HG02678 (cell line): ENCODE data around the gene ZC3H12C.

Experiments used
- ATAC-seq: cut with Tn5 transposase; IDR thresholded peaks from one replicate; pipeline ENCODE4 v1.9.1; 2021; ENCODE audit warnings: mild to moderate bottlenecking, moderate library complexity; ENCODE audit not compliant: unreplicated experiment

Gene ZC3H12C

DNA sequence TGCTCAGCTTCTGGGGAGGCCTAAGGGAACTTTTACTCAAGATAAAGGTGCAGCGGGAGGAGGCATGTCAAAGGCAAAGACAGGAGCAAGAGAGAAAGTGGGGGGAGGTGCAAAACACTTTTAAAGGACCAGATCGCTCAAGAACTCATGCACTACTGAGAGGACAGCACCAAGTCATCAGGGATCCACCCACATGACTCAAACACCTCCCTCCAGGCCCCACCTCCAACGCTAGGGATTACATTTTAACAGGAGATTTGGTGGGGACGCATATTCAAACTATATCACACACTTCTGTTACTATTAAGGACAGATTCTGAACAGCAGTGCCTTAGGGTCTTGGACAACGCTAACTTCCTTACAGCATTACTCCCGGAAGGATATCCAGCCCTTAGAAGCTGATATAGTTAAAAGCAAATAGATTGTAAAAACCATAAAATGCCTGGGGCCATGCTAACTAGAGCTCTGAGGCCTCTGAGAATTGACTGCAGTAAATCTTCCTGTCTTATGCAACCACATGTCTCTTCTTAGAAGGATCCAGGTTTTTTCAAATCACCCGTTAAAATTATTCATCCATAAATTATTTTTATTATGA, 16.7 kb upstream of the ZC3H12C start:
- ATAC-seq, result peak; percentile 41

DNA sequence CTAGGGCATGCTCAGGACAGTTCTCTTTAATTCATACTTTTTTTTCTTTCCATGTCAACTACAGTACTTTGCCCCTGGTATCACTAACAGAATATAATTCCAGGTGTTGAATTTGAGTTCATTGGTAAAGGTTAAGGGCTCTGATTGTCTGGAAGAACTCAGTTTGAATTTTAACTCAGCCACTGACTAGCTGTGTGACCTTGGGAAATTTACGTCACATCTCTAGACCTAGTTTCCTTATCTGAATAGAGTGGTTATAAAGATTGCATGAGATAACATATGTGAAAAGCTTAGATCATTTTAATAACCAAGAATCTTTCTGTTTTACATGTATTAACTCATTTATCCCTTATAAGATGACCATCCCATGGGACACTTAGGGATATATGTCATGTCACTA, 15.8 kb upstream of the ZC3H12C start:
- ATAC-seq, result peak; percentile 30

DNA sequence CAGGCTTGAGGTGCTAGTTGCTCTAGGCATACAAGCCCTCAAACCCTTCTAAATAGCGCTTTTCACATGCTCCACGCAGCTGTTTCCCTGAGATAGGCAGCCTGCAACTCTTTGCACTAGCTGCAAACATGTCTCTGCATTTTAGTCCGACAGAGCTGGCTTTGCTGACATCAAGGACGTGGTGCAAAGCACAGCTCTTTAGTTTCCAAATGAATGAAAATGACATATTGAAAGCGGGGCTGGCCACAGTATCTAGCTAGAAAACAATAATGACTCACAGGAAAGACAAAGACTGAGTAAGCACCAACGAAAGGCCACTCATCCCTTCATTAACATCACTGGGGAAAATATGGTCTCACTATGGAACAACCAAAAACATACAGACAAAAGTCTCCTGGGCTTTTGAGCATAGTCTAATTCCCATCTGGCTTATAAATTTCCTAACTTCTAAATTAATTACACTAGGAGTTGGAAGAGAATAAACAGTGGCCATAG, 15.3 kb upstream of the ZC3H12C start:
- ATAC-seq, result peak; percentile 85

DNA sequence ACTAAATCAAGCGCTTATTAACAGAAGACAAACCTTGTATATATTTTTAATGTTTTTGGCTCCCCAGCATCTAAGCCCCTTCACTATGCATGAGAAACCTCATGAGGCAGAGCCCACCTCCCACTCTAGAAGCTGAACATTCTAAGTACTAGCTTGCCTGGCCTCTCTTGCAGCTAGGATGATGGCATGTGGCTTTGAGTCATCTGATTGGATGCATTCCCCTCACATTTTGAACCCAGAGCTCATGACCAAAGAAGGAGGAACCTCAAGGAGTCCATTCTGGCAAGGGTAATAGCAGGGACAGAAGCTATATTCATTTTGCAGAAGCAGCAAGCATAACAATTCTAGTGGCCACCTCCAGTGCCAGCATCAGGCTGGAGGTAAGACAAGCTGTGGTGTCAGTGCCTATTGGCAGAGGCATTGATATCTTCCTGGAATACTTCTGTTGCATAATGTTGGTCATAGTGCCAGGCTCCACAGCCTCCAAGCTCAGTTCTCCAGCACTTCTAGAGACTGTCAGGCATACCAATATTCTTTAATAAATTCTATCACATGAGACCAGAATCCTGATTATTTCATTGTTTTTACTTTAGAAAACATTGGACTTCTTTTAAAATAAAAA, 14.2 kb upstream of the ZC3H12C start:
- no peak for ATAC-seq

DNA sequence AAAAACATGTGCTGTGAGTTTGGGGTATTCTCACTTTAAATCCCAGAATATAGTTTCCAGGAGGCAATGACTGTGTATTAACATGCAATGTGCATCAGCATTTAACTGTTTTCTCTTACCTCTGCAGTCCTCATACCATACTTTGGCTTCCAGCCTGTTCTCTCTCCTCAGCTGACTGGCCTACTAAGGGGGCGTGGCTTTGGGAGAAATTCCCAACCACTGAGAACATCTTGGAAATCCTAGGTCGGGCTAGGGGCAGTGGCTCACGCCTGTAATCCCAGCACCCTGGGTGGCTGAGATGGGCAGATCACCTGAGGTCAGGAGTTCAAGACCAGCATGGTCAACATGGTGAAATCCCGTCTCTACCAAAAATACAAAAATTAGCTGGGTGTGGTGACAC, 13.5 kb upstream of the ZC3H12C start:
- ATAC-seq, result no peak

DNA sequence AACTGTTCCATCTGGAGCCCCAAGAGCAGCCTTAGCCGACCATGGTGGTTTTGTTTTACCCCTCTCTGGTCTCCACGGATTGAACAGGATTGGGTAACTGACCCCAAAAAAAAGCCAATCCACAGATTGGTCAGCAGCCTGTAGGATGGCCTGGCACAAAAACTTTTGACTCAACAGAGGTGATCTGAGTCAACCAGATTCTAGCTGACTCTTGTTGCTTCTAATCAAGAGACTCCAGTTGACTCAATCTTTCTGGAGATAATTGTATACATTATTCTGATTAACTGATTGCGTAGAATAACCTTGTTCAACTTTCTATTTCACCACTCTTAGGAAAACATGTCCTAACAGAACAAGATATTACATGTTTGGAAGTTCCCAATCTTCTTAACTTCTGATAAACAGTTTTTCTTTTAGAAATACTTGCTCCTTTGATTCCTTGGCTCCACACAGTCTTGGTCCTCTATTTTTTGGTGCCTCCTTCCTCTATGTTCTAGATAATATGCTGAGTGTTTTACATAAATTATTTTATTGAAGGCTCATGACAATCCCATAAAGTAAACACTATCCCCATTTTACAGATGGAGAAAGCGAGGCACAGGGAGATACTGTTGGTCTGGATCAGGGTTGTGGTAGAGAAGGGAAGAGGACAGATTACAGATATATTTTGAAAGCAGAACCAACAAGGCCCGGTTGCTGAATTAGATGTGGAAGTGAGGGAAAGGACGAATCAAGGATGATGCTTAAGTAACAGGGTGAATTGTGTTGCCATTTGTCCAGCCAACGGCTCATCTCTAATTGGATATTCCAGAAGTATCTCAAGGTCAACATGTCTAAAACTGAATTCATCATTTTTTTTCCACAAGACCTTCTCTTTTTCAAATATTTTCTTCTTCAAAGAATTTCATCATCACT, 11.5 kb upstream of the ZC3H12C start:
- ATAC-seq, result no peak

DNA sequence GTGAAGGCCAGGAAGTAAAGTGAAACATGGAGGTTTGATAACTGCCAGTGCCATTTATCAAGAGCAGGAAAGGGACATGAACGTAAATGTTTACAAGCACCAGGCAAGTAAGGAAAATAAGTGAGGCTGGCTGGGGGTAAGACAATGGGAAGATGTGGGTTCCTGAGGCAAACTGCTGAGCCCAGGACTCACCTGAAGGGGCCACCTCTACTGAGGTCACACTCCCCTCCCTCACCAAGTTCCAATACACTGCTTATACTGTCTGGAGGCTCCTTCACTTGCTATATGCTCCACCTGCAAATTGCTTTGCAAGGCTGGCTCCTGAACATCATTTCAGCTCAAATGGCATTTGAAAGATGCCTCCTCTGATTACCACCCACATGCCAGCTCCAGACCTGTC, 10.3 kb upstream of the ZC3H12C start:
- no peak for ATAC-seq

DNA sequence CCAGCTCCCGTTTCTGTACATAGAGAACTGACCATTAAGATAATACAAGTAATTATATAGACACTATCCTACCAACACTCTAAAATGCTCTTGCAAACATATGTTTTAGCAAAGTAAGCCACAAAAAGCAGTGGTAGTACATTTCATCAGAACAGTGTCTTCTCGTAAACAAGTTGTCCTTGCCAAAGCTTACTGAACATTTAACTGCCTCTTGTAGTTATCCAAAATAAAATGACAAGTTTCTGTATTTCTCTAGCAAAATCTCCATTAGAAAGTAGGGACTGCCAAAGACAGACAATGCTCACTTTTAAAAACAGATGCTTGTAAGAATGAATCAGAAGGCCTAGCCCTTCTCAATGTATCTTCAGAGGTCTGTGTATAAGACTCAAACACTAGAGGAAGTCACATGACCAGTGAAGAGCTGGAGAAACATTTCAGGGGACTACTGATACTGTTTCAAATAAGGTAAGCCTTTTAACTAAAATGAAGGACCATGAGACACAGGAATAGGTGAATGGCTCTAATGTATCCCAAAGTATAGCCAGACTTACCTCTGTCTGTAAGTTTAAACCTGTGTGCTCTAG, 7.8 kb upstream of the ZC3H12C start:
- ATAC-seq, result no peak

DNA sequence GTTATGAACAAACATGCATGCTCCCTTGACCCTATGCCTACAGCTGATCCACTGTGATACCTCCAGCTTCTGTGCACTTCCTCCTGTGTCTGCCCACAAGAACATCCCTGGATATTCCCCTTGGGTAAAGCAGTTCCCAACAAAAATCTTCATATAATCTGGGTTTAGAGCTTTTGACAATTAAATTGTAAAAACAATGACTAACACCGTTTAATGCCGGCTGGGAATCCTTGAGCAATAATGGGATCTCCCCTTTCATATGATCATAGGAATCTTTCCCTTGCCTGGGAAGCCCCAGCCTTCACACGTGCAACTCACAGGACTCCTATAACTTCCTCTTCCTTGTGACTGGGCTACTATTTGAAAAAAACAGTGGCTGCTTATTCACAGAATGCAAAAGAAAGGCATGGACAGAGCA, 6.3 kb upstream of the ZC3H12C start:
- ATAC-seq, result no peak

DNA sequence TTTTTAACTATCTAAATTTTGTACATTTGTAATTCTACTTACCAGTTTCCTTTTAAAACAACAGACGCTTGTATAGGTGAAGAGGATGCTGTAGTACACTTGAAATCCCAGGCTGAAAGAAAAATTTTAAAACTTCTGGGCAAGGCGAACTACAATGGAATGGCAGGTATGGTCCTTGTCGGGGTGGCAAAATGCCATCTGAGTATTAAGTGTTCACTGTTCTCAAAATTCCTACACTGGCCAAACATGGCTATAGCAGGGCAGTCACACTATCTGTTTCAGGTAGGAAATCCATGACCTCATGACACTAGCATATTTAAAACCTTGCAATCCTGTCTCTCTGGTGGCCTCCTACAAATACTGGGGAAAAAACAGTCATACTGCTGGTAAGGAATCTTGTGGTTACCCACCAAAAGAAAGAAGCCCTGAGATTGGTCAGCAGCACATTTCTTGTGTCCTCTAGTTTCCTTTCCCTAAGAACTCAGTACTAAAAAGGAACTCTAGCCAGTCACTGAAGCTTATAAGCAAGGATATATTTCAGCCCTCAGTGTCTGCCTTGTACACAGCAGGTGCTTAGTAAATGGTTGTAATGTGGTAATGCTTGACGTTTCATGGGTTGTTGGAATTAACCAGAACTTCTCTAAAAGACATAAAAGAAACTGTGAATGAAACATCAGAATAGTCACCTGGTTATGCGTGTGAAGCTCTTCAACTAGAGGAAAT, 5.2 kb upstream of the ZC3H12C start:
- no peak for ATAC-seq

DNA sequence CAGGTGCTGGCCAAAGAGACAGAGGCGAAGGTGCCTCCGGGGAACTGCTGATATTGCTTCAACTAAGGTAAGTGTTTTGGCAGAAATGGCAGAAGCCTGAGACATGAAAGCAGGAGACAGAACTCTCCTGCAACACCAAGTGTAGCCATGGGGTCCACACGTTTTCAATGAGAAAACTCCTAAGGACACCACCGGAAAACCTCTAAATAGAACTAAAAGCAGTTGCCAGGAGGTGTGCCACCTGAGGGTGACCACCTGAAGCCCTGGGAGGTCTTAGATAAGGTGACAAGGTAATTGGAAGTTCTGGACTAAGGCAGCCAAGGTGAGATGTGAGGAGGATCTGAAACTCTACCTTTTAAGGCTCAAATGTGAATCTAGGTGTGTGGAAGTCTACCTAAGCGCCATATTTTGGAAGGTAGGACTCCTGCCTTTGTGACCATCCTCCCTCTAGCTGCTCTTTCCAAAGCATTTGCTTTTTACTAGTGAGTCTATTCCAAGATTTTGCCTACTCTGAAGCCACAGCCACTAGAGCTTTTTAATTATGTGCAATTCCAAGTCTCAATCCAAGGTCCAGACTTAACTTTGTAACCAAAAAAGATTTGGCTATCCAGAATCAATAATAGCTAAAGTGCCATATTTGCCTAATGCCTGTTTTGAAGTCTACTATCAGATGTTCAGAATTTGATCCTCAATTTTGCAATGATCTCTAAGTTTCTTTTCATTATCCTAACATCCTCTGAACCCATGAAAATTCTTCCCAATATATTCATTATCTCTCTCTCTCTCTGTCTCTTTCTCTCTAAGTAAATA, 4.5 kb upstream of the ZC3H12C start:
- ATAC-seq, result no peak

DNA sequence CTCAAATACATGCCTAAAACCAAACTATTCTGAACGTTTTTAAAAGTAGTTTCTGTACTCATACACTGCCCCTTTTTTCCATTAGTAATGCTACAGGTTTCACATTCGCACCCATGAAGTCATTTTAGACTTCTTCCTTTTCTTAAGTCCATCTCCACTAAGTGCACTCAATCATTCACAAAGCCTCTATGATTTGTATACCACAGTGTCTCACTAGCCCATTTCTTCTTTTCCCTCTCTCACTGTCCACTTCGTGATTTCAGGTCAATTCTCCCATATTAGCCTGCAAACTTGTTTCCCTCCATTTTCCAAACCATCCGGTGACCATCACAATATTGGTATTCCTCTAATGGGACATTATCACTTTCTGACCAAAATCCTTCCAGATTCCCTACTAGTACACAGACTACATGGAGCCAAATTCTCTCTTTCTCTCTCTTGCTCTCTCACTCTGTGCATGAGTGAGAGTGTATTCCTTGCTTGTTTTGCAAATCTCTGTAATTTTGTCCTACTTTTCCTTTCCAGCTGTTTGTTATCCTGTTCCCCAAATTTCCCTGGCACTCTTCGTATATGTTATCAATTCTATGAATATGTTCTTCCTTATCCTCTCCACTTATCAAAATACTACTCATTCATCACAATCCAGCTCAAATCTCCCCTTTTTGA, 3.4 kb upstream of the ZC3H12C start:
- ATAC-seq, result peak; percentile 29

DNA sequence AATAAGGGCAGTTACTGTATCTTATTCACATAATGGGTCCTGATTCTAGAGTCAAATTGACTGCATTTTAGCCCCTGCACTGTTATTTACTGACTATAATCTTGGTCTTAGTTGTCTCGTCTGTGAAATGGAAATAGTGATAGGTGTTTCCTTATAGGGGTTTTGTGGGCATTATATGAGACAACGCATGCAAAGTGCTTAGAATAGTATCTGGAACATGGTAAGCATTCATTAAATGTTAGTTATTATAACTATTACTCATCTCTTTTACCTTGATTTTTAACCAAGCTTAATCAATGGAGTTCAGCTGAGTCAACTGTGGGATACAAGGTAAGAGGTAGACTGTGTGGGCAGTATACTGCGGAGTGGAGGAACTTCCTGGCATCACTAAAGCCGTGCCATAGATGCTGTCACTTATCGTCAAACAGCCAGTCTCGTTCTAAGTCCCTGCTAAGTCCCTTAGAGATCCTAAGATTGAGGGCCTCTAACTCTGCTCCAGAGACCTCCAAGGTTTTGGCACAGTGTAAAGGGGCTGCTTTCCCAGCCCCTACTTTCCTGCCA, 2.6 kb upstream of the ZC3H12C start:
- ATAC-seq, result no peak

DNA sequence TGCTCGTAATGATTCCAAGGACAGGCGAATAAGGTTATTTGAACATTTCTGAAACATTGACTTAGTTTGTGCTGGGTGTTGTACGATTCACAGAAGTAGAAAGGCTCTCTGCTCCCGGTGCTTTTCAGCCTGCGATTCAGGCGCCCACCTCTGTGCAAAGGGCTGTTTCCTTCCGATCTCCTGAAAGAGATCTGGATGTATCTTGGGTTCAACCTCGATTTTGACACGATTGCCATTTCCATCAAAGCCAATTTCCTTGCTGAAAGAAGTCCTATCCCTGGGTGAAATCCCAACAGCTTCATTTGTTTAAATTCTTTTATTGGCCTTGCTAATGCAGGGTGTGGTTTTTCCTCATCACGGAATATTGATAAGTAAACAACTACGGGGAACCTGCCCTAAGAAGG, 1.1 kb upstream of the ZC3H12C start:
- no peak for ATAC-seq

DNA sequence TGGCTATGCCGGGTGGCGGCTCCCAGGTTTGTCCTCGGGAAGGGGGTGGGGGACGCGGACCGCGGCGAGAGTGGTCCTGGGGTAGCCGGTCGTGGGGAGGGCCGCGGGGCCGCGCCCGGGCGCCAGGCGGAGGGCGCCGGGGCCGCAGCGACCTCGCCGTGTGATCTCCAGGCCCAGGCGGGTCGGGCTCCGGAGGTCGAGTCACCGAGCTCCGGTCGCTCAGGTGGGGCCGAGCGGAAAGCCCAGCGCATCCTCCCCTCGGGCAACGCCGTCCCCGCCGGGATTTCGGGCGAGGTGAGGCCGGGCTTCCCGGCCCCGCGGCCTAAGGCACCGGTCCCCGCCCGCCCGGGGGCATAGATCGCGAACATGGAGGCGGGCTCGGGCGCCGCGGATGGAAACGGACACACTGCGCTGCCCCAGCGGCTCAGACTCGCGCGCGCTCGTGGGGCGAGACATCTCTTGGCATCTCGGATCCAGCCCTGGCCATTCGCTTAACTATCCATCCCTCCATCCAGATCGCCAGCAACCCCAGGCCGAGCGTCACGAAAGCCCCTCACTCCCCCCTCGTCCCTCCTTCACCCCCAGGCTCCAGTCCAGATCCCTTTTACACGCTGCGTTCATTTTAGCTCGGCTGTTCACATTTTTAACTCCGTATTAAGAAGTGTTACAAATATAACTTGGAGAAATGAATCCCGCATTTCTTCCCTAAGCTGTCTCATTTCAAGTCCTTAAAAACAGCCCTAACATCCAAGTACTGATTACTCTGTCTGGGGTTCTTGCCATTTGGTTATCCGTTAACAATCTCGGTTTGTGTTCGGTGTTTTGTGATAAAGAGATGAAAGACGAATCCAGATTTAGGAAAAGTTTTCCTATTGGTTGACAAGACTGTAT, 460 bp downstream of the ZC3H12C start:
- ATAC-seq, result peak; percentile 18

DNA sequence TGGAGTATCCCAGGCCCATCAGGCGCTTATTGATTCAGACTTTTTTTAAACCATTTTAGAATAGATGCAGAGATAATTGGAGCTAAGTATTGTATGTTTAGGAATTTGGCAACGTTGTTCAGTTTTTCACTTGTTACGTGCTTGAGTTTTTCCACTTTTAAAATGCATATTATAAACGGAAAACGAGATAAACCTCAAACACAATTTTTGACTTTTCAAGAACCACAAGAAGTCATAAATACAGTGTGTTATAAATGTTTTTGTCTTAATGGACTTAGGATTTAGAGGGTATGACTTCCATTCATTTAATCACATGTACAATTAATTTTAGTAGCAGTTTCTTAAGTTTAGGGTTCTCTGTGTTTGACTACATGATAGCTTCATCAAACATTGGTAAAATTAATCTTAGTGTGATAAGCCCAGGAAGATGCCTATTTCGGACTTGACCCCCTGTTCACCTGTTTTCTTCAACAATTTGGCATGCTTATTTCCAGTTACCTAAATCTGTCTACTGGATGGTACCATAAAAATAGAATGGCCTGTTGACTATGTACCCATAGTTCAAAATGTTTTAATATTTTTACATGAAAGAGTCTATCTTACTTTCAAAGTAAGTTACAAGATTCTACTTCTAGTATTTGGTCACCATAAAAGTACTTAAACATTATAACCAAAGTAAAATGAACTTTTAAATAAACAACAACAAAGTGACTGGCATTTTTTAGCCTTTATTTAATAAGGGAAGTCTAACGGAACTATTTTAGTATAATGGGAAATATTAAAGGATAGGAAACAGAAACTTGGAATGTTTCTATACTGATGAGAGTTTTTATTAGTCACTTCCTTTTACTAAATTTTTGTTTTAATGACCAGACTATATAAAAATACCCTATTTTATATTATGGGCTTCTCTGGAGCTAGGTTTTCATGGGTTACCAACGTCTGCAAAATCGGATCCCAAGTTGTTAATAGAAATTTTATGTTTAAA, 1.4 kb downstream of the ZC3H12C start:
- ATAC-seq, result no peak

DNA sequence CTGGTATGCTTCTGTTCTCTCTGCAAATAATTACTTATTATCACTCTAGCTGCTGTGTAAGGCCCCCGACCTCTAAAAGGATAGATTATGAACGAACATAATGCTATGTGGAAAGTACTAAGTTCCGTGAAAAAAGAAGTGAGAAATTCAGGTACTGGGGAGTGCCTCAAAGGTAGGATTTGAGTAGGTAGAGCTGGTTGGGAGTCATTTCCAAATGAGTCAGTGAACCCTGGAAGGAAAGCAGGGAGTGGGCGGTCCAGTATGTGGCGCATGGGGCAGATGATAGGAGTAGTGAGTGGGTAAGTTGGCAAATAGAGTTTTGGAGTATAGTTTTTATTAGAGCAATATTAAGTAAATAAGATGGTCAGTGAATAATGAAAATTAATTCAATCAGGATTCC, 2.4 kb downstream of the ZC3H12C start:
- ATAC-seq, result no peak
